Measurements from ENCODE around the gene PIEZO1. TPM values are rescaled to one million over a fixed set of nuclear protein-coding genes. Genes with fewer than 3 reads are reported as not detected.

The PIEZO1 gene
- total RNA-seq, 1 donor from 2014 or later = 5.5 TPM

DNA sequence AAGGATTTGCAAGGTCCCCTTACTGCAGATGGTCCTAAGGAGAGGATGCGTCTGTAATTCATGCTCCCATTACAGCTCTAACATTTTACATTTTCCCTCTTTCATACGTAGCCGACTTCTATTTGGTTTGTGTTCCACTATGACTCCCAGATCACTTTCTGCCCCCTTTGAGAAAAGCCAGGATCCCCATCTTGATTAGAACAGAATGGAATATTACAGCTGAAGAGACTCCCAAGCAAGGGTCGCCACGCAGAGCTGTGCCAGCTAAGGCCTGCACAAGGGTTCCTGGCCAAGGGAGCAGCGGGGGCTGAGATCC is 15.2 kb upstream of the PIEZO1 start:
- Mint-ChIP-seq H3K27me3 (ENCODE audit: insufficient read depth, low read depth) (peaks cover 6% of the 10 kb centered on the region), H3K27ac (no peak overlapping the region), H3K4me1 (no peaks in the 10 kb centered on the region), H3K9me3 (no peaks in the 10 kb centered on the region), H3K36me3 (no peaks in the 10 kb centered on the region), H3K4me3 (peak overlapping the region; percentile 0)
- Histone ChIP-seq H3K4me2 (no peak overlapping the region), H3K4me1 (peaks cover 9% of the 10 kb centered on the region), H3K79me2 (ENCODE audit: low read depth) (peaks cover 21% of the 10 kb centered on the region), H3K27me3 (no peaks in the 10 kb centered on the region), H3K36me3 (no peaks in the 10 kb centered on the region), H3K27ac (no peak overlapping the region), H2AFZ (replicated peaks) (no peak overlapping the region), H3K4me3 (no peak overlapping the region), H4K20me1 (ENCODE audit: low read depth) (peaks cover 12% of the 10 kb centered on the region), H3K9ac (no peak overlapping the region), H3K9me3 (ENCODE audit: low read depth) (no peaks in the 10 kb centered on the region), H3F3A (ENCODE audit: low read depth) (peaks cover 20% of the 10 kb centered on the region)
- TF ChIP-seq EZH2phosphoT487 (IDR thresholded peaks at IDR 0.05) = no peak
- TF ChIP-seq, protein P1, sequence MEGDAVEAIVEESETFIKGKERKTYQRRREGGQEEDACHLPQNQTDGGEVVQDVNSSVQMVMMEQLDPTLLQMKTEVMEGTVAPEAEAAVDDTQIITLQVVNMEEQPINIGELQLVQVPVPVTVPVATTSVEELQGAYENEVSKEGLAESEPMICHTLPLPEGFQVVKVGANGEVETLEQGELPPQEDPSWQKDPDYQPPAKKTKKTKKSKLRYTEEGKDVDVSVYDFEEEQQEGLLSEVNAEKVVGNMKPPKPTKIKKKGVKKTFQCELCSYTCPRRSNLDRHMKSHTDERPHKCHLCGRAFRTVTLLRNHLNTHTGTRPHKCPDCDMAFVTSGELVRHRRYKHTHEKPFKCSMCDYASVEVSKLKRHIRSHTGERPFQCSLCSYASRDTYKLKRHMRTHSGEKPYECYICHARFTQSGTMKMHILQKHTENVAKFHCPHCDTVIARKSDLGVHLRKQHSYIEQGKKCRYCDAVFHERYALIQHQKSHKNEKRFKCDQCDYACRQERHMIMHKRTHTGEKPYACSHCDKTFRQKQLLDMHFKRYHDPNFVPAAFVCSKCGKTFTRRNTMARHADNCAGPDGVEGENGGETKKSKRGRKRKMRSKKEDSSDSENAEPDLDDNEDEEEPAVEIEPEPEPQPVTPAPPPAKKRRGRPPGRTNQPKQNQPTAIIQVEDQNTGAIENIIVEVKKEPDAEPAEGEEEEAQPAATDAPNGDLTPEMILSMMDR (IDR thresholded peaks at IDR 0.05) = no peak
- no peak for TF ChIP-seq EZH2 (IDR thresholded peaks at IDR 0.05)
- DNase-seq (ENCODE audit: low spot score) = no peak

DNA sequence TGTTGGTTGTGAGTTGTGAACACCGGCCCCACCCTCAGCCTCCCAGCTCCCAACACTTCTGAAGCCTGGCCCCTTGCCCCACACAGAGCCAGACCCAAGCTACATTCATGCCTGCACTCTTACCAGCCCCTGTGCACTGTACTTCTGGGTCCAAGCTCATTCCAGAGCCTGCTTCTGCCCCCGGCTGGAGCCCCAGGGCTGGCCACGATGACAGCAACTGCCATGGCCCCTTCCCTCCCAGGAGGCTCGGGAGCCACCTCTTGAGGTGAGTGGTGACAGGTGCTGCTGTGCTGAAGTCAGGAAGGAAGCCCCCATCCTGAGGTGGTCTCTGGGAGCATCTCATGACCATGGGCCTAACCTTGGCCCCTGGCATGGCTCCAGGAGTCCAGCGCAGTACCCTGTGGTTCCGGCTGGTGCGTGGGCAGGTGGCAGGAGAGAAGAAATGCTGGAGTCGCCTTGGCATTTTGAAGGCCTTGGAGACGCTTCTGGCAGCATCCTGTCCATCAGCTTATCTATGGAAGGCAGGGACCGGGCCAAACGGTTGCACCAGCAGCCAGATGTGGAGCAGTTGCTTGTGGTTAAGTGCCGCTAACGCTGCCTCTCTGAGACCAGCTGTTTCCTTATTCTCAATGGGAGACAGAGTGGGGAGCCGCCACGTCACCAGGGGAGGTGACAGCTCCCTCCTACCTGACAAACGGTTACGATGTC is 14.7 kb upstream of the PIEZO1 start:
- Histone ChIP-seq H3K4me3 (no peak overlapping the region), H3K9me3 (ENCODE audit: low read depth) (no peaks in the 10 kb centered on the region), H3F3A (ENCODE audit: low read depth) (peaks cover 15% of the 10 kb centered on the region), H2AFZ (replicated peaks) (no peak overlapping the region), H3K79me2 (ENCODE audit: low read depth) (peaks cover 16% of the 10 kb centered on the region), H3K4me1 (peaks cover 8% of the 10 kb centered on the region), H4K20me1 (ENCODE audit: low read depth) (peaks cover 7% of the 10 kb centered on the region), H3K27me3 (no peaks in the 10 kb centered on the region), H3K9ac (no peak overlapping the region), H3K4me2 (no peak overlapping the region), H3K36me3 (no peaks in the 10 kb centered on the region), H3K27ac (no peak overlapping the region)
- H3K36me3 Mint-ChIP-seq = no peaks in the 10 kb centered on the region
- H3K4me1 Mint-ChIP-seq = no peaks in the 10 kb centered on the region
- H3K4me3 Mint-ChIP-seq = no peak overlapping the region
- H3K9me3 Mint-ChIP-seq = no peaks in the 10 kb centered on the region
- no peak for TF ChIP-seq EZH2phosphoT487 (IDR thresholded peaks at IDR 0.05)
- TF ChIP-seq, protein P1 (IDR thresholded peaks at IDR 0.05) = no peak
- TF ChIP-seq EZH2 (IDR thresholded peaks at IDR 0.05) = no peak
- peaks cover 6% of the 10 kb centered on the region for H3K27me3 Mint-ChIP-seq (ENCODE audit: insufficient read depth, low read depth)
- DNase-seq (ENCODE audit: low spot score) = no peak
- H3K27ac Mint-ChIP-seq = no peak overlapping the region

DNA sequence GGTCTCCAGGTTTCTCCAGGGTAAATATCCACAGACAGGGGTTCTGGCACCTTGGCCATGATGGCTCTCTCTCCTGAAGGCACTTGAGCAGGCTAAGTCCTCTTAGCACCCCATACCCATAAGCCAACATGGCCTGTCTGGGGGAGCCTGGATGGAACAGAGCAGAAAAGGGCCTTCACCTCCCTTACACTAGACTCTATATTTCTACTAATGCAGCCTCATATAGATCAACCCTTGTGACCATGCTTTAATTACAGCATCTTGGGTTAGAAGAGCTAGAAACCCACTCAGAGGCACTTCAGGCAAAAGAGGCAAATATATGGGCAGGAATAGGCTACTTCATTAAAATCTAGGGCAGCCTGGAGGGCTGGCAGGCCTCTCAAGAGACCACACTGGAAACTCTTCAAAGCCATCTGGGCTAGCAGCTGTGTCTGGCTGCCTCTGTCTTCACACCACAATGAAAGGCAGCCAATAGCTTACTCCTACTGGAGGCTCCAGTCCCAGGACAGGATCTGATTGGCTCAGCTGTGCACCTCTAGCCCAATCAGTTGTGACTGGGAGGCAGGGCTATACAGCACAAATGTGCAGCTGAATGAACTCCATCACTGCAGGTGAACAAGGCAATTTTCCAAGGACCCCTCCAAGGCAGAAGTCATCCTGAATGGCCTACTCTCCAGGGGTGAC is 13.9 kb upstream of the PIEZO1 start:
- no peak overlapping the region for H3K9ac ChIP-seq
- no peaks in the 10 kb centered on the region for H4K20me1 ChIP-seq (ENCODE audit: low read depth)
- peaks cover 14% of the 10 kb centered on the region for H3F3A ChIP-seq (ENCODE audit: low read depth)
- no peak for DNase-seq (ENCODE audit: low spot score)
- peaks cover 6% of the 10 kb centered on the region for H3K27me3 Mint-ChIP-seq (ENCODE audit: insufficient read depth, low read depth)
- no peak overlapping the region for H3K4me2 ChIP-seq
- H3K79me2 ChIP-seq (ENCODE audit: low read depth) = peaks cover 8% of the 10 kb centered on the region
- peaks cover 3% of the 10 kb centered on the region for H3K4me1 ChIP-seq
- no peak overlapping the region for H3K4me3 ChIP-seq
- no peaks in the 10 kb centered on the region for H3K36me3 ChIP-seq
- no peaks in the 10 kb centered on the region for H3K9me3 ChIP-seq (ENCODE audit: low read depth)
- no peak overlapping the region for H3K4me3 Mint-ChIP-seq
- H3K4me1 Mint-ChIP-seq = no peaks in the 10 kb centered on the region
- no peaks in the 10 kb centered on the region for H3K36me3 Mint-ChIP-seq
- no peak overlapping the region for H2AFZ ChIP-seq (replicated peaks)
- H3K27ac ChIP-seq = no peak overlapping the region
- no peaks in the 10 kb centered on the region for H3K27me3 ChIP-seq
- H3K27ac Mint-ChIP-seq = no peak overlapping the region
- H3K9me3 Mint-ChIP-seq = no peaks in the 10 kb centered on the region
- no peak for TF ChIP-seq EZH2phosphoT487 (IDR thresholded peaks at IDR 0.05)
- TF ChIP-seq, protein P1 (IDR thresholded peaks at IDR 0.05) = no peak
- TF ChIP-seq EZH2 (IDR thresholded peaks at IDR 0.05) = no peak
